Measurements from ENCODE around the gene RNASEL. TPM values are rescaled to one million over a fixed set of nuclear protein-coding genes. Genes with fewer than 3 reads are reported as not detected.

Gene RNASEL
- total and polyA plus RNA-seq, 2 experiments from 2014 or later: 0.37 to 0.94 TPM

GRCh38 chr1:182622901-182623528 is 34.0 kb upstream of the RNASEL start (continued):
- TF ChIP-seq ETS1 (IDR thresholded peaks at IDR 0.05) (no peak), POLR2AphosphoS5 (IDR thresholded peaks at IDR 0.05; ENCODE audit: low read depth) (no peak), STAT1 (IDR thresholded peaks at IDR 0.05; ENCODE audit: unreplicated experiment) (no peak), NANOG (IDR thresholded peaks at IDR 0.05; ENCODE audit: borderline replicate concordance) (no peak), EZH2 (IDR thresholded peaks at IDR 0.05; ENCODE audit: low read depth, unreplicated experiment) (no peak)

GRCh38 chr1:182621906-182622305 is 32.9 kb upstream of the RNASEL start:
- no peaks in the 10 kb centered on the region for H3K36me3 ChIP-seq (ENCODE audit: insufficient read depth)
- peaks cover 13% of the 10 kb centered on the region for H3K27me3 Mint-ChIP-seq (ENCODE audit: insufficient read depth, low read depth, poor library complexity)

More at GRCh38 chr1:182621906-182622305, 32.9 kb upstream of the RNASEL start:
- no peak overlapping the region; the same call in 1 of the 2 replicates for H3K27ac Mint-ChIP-seq
- no peak overlapping the region for H3K4me2 ChIP-seq
- no peak for DNase-seq (ENCODE audit: low spot score)
- H2AFZ ChIP-seq: no peak overlapping the region
- H3K9me3 Mint-ChIP-seq: peaks cover 11% of the 10 kb centered on the region
- no peak overlapping the region for H3K4me3 Mint-ChIP-seq
- TF ChIP-seq CREB1 (CRISPR knock-in tag; IDR thresholded peaks at IDR 0.05; ENCODE audit: low read depth): no peak
- TF ChIP-seq ZNF462 (CRISPR knock-in tag; IDR thresholded peaks at IDR 0.05): no peak
- no peak for TF ChIP-seq EZH2 (IDR thresholded peaks at IDR 0.05; ENCODE audit: low read depth, unreplicated experiment)
- TF ChIP-seq NANOG (IDR thresholded peaks at IDR 0.05; ENCODE audit: borderline replicate concordance): no peak
- no peak overlapping the region for H3K27ac ChIP-seq (ENCODE audit: low read depth)
- H3F3A ChIP-seq (replicated peaks; ENCODE audit: low read depth): no peaks in the 10 kb centered on the region
- peaks cover 3% of the 10 kb centered on the region; the same call in 1 of the 3 replicates for H3K36me3 Mint-ChIP-seq (ENCODE audit: low read depth)
- H3K9me2 ChIP-seq (ENCODE audit: insufficient read depth): no peaks in the 10 kb centered on the region
- peaks cover 40% of the 10 kb centered on the region for H3K4me1 ChIP-seq (ENCODE audit: insufficient read depth)
- no peak for ATAC-seq
- no peaks in the 10 kb centered on the region for H4K20me1 ChIP-seq (replicated peaks; ENCODE audit: insufficient read depth)
- H3K27me3 ChIP-seq (ENCODE audit: insufficient read depth): peaks cover 9% of the 10 kb centered on the region
- H3K4me1 Mint-ChIP-seq: peaks cover 46% of the 10 kb centered on the region
- no peaks in the 10 kb centered on the region for H3K79me2 ChIP-seq (replicated peaks; ENCODE audit: insufficient read depth)
- H3K4me3 ChIP-seq: no peak overlapping the region

Data from GM23338 (cell line).